A549 (cell line): ENCODE results near the gene ANKS1B. TPM values are rescaled to one million over a fixed set of nuclear protein-coding genes. Genes with fewer than 3 reads are reported as not detected.

Source experiments
- ATAC-seq, 2 experiments: fragments of 200-7000 bp in 1 of 2; fragments of >200 bp in 1 of 2; cut with Nextera tagmentation in 1 of 2; cut with Tn5 transposase in 1 of 2; 3 replicates each; pipeline versions ENCODE4 v1.8.0 to v1.9.1; 2018 to 2020; ENCODE audit warnings: mild to moderate bottlenecking in 1 of 2, moderate library complexity in 1 of 2
- CTCF ChIA-PET: fragments of 300-600 bp; sonication (Branson Sonifier 250); formaldehyde crosslinking; extraction: SDS; loops from one replicate; lab custom pipeline; 2021; ENCODE audit warnings: antibody characterized with exemption, inconsistent platforms; lab: Yijun Ruan, JAX
- POLR2A ChIA-PET: fragments of 350-600 bp; formaldehyde crosslinking; extraction: SDS; loops from one replicate; lab custom pipeline; 2021; ENCODE audit warnings: antibody characterized with exemption, inconsistent platforms; lab: Yijun Ruan, JAX
- DNase-seq, 2 experiments: peaks; one replicate each; pipeline versions ENCODE4 v3.0.0 to v3.0.0-alpha.2; 2011 to 2016; ENCODE audit warnings: low read depth in 1 of 2, low spot score in 1 of 2
- FAIRE-seq: peaks from 2 replicates; lab custom pipeline; 2011; peaks lifted over from hg19 to GRCh38; lab: Jason Lieb, UNC
- H3K27ac ChIP-seq, 2 experiments: fragments of >200 bp; sonication (Bioruptor Twin); formaldehyde crosslinking; 3 replicates each; pipeline ENCODE4 v1.5.1; 2016 to 2017
- H3K4me1 ChIP-seq: fragments of >200 bp; sonication (Bioruptor Twin); formaldehyde crosslinking; 3 replicates; pipeline ENCODE4 v1.6.1; 2016
- H3K4me2 ChIP-seq: fragments of >200 bp; sonication (Bioruptor Twin); formaldehyde crosslinking; 3 replicates; pipeline ENCODE4 v1.6.1; 2016
- H3K4me3 ChIP-seq: fragments of >200 bp; sonication (Bioruptor Twin); formaldehyde crosslinking; 3 replicates; pipeline ENCODE4 v1.5.1; 2016
- H3K9me3 ChIP-seq: fragments of >200 bp; sonication (Bioruptor Twin); formaldehyde crosslinking; 3 replicates; pipeline ENCODE4 v1.6.1; 2016
- CBX2 ChIP-seq: fragments of 200-600 bp; sonication (generic); IDR thresholded peaks from 2 replicates; pipeline ENCODE4 v1.6.1; 2016; ENCODE audit warnings: low read depth, mild to moderate bottlenecking, borderline replicate concordance
- CBX8 ChIP-seq: fragments of 200-600 bp; sonication (generic); IDR thresholded peaks from 2 replicates; pipeline ENCODE4 v1.6.1; 2016
- CHD2 ChIP-seq: fragments of 150-350 bp; IDR thresholded peaks from 2 replicates; pipeline ENCODE4 v1.6.1; 2014; ENCODE audit warnings: low read length; ENCODE audit not compliant: partially characterized antibody
- EHMT2 ChIP-seq: fragments of 200-600 bp; sonication (generic); IDR thresholded peaks from 2 replicates; pipeline ENCODE4 v1.6.1; 2016; ENCODE audit warnings: antibody characterized with exemption, low read depth, mild to moderate bottlenecking, moderate library complexity
- ESRRA ChIP-seq: fragments of 150-350 bp; IDR thresholded peaks from 2 replicates; pipeline ENCODE4 v1.6.1; 2014; ENCODE audit warnings: mild to moderate bottlenecking, low read length, borderline replicate concordance
- FOSB ChIP-seq: fragments of 250-450 bp; sonication (Bioruptor Pico); IDR thresholded peaks from 2 replicates; pipeline ENCODE4 v1.5.0; 2020; ENCODE audit warnings: mild to moderate bottlenecking, moderate library complexity
- HDAC2 ChIP-seq: fragments of 200-600 bp; sonication (generic); IDR thresholded peaks from 2 replicates; pipeline ENCODE4 v1.6.1; 2016
- HEYL ChIP-seq: fragments of 250-450 bp; sonication (Bioruptor Pico); IDR thresholded peaks from 2 replicates; pipeline ENCODE4 v1.8.0; 2021; ENCODE audit warnings: mild to moderate bottlenecking, moderate library complexity
- HOXA7 ChIP-seq: fragments of 250-450 bp; sonication (Bioruptor Pico); IDR thresholded peaks from 2 replicates; pipeline ENCODE4 v1.5.0; 2020; ENCODE audit warnings: mild to moderate bottlenecking, moderate library complexity
- HOXB13 ChIP-seq: fragments of 250-450 bp; sonication (Bioruptor Pico); IDR thresholded peaks from 2 replicates; pipeline ENCODE4 v1.5.0; 2020; ENCODE audit warnings: low read depth, mild to moderate bottlenecking, moderate library complexity
- HOXB5 ChIP-seq: fragments of 250-450 bp; sonication (Bioruptor Pico); IDR thresholded peaks from 2 replicates; pipeline ENCODE4 v1.5.0; 2020; ENCODE audit warnings: mild to moderate bottlenecking, moderate library complexity
- KDM5A ChIP-seq: fragments of 200-600 bp; sonication (generic); IDR thresholded peaks from 2 replicates; pipeline ENCODE4 v1.6.1; 2016; ENCODE audit warnings: antibody characterized with exemption, mild to moderate bottlenecking
- MAZ ChIP-seq: fragments of 150-350 bp; IDR thresholded peaks from 2 replicates; pipeline ENCODE4 v1.6.1; 2014; ENCODE audit warnings: antibody characterized with exemption, low read depth, low read length, borderline replicate concordance
- MYC ChIP-seq: IDR thresholded peaks from 2 replicates; pipeline ENCODE4 v1.6.1; 2012; ENCODE audit warnings: mild to moderate bottlenecking, inconsistent platforms, low read length, improper control_type of control experiment, borderline replicate concordance
- PHF8 ChIP-seq: fragments of 200-600 bp; sonication (generic); IDR thresholded peaks from 2 replicates; pipeline ENCODE4 v1.6.1; 2016; ENCODE audit warnings: low read depth, mild to moderate bottlenecking, antibody characterized with exemption, moderate library complexity, borderline replicate concordance
- RARB ChIP-seq: fragments of 250-450 bp; sonication (Bioruptor Pico); IDR thresholded peaks from 2 replicates; pipeline ENCODE4 v1.8.0; 2021; ENCODE audit warnings: mild to moderate bottlenecking, moderate library complexity
- RCOR1 ChIP-seq: fragments of 150-350 bp; IDR thresholded peaks from 2 replicates; pipeline ENCODE4 v1.6.1; 2014; ENCODE audit warnings: antibody characterized with exemption, low read length, low read depth
- SREBF2 ChIP-seq: fragments of 450-650 bp; IDR thresholded peaks from 2 replicates; pipeline ENCODE4 v1.6.1; 2014; ENCODE audit warnings: mild to moderate bottlenecking, moderate library complexity
- TFCP2L1 ChIP-seq: fragments of 250-450 bp; sonication (Bioruptor Pico); IDR thresholded peaks from 2 replicates; pipeline ENCODE4 v1.5.0; 2021; ENCODE audit warnings: mild to moderate bottlenecking
- TP53 ChIP-seq: fragments of 250-450 bp; sonication (Bioruptor Pico); IDR thresholded peaks from 2 replicates; pipeline ENCODE4 v1.5.0; 2021; ENCODE audit warnings: mild to moderate bottlenecking, moderate library complexity
- ZFP36 ChIP-seq: fragments of 450-650 bp; IDR thresholded peaks from 2 replicates; pipeline ENCODE4 v1.6.1; 2014; ENCODE audit warnings: borderline replicate concordance; ENCODE audit not compliant: partially characterized antibody
- ZSCAN20 ChIP-seq: fragments of 250-450 bp; sonication (Bioruptor Pico); IDR thresholded peaks from 2 replicates; pipeline ENCODE4 v1.8.0; 2022; ENCODE audit warnings: mild to moderate bottlenecking, moderate library complexity
- WGBS: methylation state at CpG from one replicate; pipeline ENCODE4 v1.1.6; 2017; ENCODE audit errors: missing lambda C conversion rate; 5-methylcytosine and 5-hydroxymethylcytosine counted together
- polyA plus RNA-seq, 4 experiments: library from polyadenylated mRNA; depleted of rRNA in 3 of 4; stranded (reverse); fragments of >200 nt; fragmentation: RNase III in 1 of 4; extraction: RNeasy Plus Mini Kit Qiagen cat#74134 plus additional on column Dnase treatment in 1 of 4; gene quantifications; 2 replicates in 3 of 4; 3 replicates in 1 of 4; pipeline ENCODE4 v1.2.3, GENCODE V29; 2011 to 2017
- TF ChIP-seq, protein P1 (sequence below): IDR thresholded peaks from 2 replicates; pipeline ENCODE4 v1.6.1; 2012
- TF ChIP-seq, protein P2 (sequence below): fragments of 250-450 bp; sonication (Bioruptor Pico); IDR thresholded peaks from 2 replicates; pipeline ENCODE4 v1.5.0; 2021; ENCODE audit warnings: mild to moderate bottlenecking, moderate library complexity, borderline replicate concordance
- TF ChIP-seq, protein P3 (sequence below): fragments of 150-350 bp; IDR thresholded peaks from 2 replicates; pipeline ENCODE4 v1.6.1; 2014; ENCODE audit warnings: low read depth, mild to moderate bottlenecking, low read length
- TF ChIP-seq, protein P4 (sequence below): IDR thresholded peaks from 2 replicates; pipeline ENCODE4 v1.6.1; 2012
- TF ChIP-seq, protein P5 (sequence below): fragments of >200 bp; sonication (Bioruptor Twin); formaldehyde crosslinking; IDR thresholded peaks from 3 replicates; pipeline ENCODE4 v1.5.1; 2016

The ANKS1B gene
- polyA plus RNA-seq, 2 of the 4 experiments (the other 2 are of a cell fraction) = 1.5 to 2.2 TPM

DNA sequence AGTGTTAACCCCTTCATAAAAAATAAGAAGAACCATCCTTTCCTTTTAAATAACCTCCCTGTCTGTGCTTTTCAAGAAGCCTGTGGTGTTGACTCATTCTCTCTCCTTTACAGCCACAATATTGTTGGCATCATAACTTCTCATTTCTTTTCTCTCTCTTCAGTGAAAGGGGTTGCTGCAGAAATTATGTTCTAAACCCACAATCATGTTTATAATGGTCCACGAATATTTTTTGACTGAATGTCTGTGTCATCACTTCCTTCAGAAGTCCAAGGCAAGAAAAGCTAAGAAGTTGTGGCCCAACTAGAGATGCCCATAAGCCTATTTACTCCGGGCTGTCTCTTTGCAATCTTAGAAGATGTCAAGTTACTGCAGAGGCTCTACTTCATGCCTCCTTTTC is 851.3 kb downstream of the ANKS1B start:
- Histone ChIP-seq H3K4me3 (no peak overlapping the region), H3K27ac (no peak overlapping the region), H3K4me2 (no peak overlapping the region), H3K4me1 (no peaks in the 10 kb centered on the region), H3K9me3 (no peaks in the 10 kb centered on the region)
- DNase-seq = no peak
- ChIA-PET CTCF (no interaction called here), POLR2A (no interaction called here)
- FAIRE-seq = no peak
- no peak for ATAC-seq
- 25% methylated on average over 2 of the region's 2 CpGs for WGBS
- no peak for TF ChIP-seq EHMT2
- TF ChIP-seq HEYL (CRISPR knock-in tag) = no peak
- TF ChIP-seq MAZ = no peak
- no peak for TF ChIP-seq KDM5A
- no peak for TF ChIP-seq SREBF2
- no peak for TF ChIP-seq HOXB13 (CRISPR knock-in tag)
- TF ChIP-seq, protein P1, sequence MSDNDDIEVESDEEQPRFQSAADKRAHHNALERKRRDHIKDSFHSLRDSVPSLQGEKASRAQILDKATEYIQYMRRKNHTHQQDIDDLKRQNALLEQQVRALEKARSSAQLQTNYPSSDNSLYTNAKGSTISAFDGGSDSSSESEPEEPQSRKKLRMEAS = no peak
- TF ChIP-seq CBX2 = no peak
- TF ChIP-seq HOXB5 (CRISPR knock-in tag) = no peak
- TF ChIP-seq HDAC2 = no peak
- no peak for TF ChIP-seq ZFP36
- no peak for TF ChIP-seq FOSB (CRISPR knock-in tag)
- no peak for TF ChIP-seq MYC
- no peak for TF ChIP-seq CBX8
- no peak for TF ChIP-seq PHF8
- TF ChIP-seq, protein P2, sequence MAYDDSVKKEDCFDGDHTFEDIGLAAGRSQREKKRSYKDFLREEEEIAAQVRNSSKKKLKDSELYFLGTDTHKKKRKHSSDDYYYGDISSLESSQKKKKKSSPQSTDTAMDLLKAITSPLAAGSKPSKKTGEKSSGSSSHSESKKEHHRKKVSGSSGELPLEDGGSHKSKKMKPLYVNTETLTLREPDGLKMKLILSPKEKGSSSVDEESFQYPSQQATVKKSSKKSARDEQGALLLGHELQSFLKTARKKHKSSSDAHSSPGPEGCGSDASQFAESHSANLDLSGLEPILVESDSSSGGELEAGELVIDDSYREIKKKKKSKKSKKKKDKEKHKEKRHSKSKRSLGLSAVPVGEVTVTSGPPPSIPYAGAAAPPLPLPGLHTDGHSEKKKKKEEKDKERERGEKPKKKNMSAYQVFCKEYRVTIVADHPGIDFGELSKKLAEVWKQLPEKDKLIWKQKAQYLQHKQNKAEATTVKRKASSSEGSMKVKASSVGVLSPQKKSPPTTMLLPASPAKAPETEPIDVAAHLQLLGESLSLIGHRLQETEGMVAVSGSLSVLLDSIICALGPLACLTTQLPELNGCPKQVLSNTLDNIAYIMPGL (CRISPR knock-in tag) = no peak
- no peak for TF ChIP-seq RARB
- no peak for TF ChIP-seq RCOR1
- no peak for TF ChIP-seq ZSCAN20 (CRISPR knock-in tag)

DNA sequence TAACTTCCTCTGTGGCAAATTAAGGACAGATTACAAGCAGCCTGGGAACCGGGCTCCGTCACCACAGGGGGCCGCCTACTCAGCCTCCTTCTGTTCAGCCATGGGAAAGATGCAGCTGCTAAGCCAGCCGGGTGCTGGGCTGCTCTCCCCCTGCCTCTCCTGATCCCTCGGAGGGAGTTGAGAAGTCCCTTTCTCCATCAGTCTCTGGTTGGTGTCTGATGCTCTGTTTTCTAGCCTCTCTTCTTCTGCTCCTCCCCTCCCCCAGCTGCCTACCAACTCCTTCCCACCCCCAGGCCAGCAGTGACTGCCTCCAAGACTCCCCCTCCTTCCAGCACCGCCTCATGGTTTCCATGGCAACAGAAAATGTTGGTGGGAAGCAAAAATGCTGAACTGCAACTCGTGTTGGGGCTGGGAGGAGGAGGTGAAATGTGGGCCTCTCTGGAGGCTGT is 853.0 kb downstream of the ANKS1B start:
- WGBS = 9% methylated on average over 7 of the region's 7 CpGs
- DNase-seq (no peak), ATAC-seq (no peak), FAIRE-seq (no peak)
- H3K4me3 ChIP-seq = no peak overlapping the region
- H3K9me3 ChIP-seq = no peaks in the 10 kb centered on the region
- ChIA-PET CTCF (no interaction called here), POLR2A (no interaction called here)
- no peak for TF ChIP-seq TP53 (CRISPR knock-in tag)
- TF ChIP-seq ESRRA = no peak
- no peak for TF ChIP-seq MYC
- no peak for TF ChIP-seq CHD2
- TF ChIP-seq ZSCAN20 (CRISPR knock-in tag) = no peak
- TF ChIP-seq MAZ = no peak
- no peaks in the 10 kb centered on the region for H3K4me1 ChIP-seq
- no peak overlapping the region for H3K27ac ChIP-seq
- H3K4me2 ChIP-seq = no peak overlapping the region

DNA sequence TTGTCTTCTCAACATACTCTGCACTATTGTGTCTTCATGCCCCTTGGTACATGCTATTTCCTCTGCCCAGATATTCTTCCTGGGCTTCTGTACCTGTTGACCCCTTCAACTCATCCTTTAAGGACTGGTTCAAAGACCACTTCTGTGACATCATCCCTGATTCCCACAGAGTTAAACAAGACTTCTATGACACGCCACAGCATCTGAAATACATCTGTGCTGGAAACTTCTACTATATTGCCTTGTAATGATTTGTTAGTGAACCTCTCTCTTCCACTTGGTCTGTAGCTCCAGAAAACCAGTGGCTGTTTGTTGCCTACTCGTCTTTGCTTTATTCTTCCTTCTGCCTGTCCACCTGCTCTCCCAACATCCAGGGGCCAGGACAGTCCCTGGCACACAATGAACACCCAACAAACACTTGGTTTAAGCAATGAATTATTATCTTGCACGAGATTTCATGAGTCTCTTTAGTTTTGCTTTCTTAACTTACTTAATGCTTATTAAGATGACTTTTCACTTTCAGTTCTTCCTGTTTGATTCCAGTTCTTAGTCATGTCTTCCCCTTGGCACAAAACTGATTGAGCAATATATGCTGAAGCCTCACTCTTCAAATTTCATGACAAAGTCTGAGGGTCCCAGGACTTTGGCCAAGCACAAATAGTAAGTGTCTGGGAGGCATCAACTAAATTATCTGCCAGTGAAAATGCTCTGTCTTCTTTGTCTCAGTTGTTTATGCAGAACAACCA is 853.8 kb downstream of the ANKS1B start:
- no peak for ATAC-seq
- DNase-seq = no peak
- 3% methylated on average over 3 of the region's 3 CpGs for WGBS
- H3K4me3 ChIP-seq = no peak overlapping the region
- no peaks in the 10 kb centered on the region for H3K4me1 ChIP-seq
- H3K27ac ChIP-seq = no peak overlapping the region
- no peaks in the 10 kb centered on the region for H3K9me3 ChIP-seq
- no peak for FAIRE-seq
- CTCF ChIA-PET = no interaction called here
- POLR2A ChIA-PET = no interaction called here
- H3K4me2 ChIP-seq = no peak overlapping the region
- TF ChIP-seq, protein P3, sequence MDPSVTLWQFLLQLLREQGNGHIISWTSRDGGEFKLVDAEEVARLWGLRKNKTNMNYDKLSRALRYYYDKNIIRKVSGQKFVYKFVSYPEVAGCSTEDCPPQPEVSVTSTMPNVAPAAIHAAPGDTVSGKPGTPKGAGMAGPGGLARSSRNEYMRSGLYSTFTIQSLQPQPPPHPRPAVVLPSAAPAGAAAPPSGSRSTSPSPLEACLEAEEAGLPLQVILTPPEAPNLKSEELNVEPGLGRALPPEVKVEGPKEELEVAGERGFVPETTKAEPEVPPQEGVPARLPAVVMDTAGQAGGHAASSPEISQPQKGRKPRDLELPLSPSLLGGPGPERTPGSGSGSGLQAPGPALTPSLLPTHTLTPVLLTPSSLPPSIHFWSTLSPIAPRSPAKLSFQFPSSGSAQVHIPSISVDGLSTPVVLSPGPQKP = no peak
- TF ChIP-seq, protein P2 (CRISPR knock-in tag) = no peak
- TF ChIP-seq HOXA7 (CRISPR knock-in tag) (no peak), ZSCAN20 (CRISPR knock-in tag) (no peak), TFCP2L1 (no peak)
- TF ChIP-seq, protein P4, sequence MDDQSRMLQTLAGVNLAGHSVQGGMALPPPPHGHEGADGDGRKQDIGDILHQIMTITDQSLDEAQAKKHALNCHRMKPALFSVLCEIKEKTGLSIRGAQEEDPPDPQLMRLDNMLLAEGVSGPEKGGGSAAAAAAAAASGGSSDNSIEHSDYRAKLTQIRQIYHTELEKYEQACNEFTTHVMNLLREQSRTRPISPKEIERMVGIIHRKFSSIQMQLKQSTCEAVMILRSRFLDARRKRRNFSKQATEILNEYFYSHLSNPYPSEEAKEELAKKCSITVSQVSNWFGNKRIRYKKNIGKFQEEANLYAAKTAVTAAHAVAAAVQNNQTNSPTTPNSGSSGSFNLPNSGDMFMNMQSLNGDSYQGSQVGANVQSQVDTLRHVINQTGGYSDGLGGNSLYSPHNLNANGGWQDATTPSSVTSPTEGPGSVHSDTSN = no peak
- TF ChIP-seq, protein P5, sequence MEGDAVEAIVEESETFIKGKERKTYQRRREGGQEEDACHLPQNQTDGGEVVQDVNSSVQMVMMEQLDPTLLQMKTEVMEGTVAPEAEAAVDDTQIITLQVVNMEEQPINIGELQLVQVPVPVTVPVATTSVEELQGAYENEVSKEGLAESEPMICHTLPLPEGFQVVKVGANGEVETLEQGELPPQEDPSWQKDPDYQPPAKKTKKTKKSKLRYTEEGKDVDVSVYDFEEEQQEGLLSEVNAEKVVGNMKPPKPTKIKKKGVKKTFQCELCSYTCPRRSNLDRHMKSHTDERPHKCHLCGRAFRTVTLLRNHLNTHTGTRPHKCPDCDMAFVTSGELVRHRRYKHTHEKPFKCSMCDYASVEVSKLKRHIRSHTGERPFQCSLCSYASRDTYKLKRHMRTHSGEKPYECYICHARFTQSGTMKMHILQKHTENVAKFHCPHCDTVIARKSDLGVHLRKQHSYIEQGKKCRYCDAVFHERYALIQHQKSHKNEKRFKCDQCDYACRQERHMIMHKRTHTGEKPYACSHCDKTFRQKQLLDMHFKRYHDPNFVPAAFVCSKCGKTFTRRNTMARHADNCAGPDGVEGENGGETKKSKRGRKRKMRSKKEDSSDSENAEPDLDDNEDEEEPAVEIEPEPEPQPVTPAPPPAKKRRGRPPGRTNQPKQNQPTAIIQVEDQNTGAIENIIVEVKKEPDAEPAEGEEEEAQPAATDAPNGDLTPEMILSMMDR = no peak
